HCT116 (cell line): ENCODE data around the gene C5orf58.

Experiments used
- POLR2A ChIP-seq: IDR thresholded peaks from 2 replicates; pipeline ENCODE4 v1.7.0; 2011; ENCODE audit warnings: borderline replicate concordance; ENCODE audit not compliant: insufficient read depth, insufficient read length; ENCODE audit errors: extremely low read depth
- POLR2AphosphoS5 ChIP-seq: IDR thresholded peaks from 2 replicates; pipeline ENCODE4 v1.6.1; 2011; ENCODE audit warnings: mild to moderate bottlenecking, low read depth, low read length, moderate library complexity
- TF ChIP-seq, protein P1 (sequence below), 3 experiments: fragments of 200-600 bp in 1 of 3; sonication (generic) in 1 of 3; IDR thresholded peaks in 2 of 3; conservative IDR thresholded peaks in 1 of 3; 2 replicates each; pipeline ENCODE4 v1.5.1; 2012 to 2017; ENCODE audit warnings: low read depth in 2 of 3, low read length in 2 of 3, antibody characterized with exemption in 1 of 3, borderline replicate concordance in 1 of 3, control low read depth in 1 of 3, mild to moderate bottlenecking in 1 of 3, mixed read lengths in 1 of 3, mixed run types in 1 of 3, moderate library complexity in 1 of 3; ENCODE audit not compliant: insufficient read depth in 1 of 3

DNA sequence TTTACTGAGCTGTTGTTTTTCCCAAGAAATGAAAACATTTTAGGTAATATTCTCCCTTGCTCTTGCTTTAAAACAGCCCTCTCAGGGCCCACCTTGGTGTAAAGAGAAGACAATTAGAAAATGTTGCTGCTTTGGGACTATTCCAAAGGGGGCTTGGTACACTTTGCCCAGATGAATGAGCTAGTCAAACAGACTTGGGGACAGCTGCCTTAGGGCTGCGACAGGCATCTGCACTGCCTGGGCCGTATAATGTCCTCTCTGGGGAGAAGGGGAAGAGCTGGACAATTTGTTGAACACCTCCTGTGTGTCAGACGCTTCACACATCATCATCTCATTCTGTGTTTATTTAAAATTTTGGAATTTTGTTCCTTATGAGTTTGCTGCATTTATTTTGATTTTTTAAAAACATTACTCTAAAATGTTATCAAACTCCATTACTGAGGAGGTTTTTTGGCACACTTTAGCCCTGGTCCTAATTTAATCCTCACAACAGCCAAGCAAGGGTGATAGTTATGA lies 28.8 kb downstream of the C5orf58 start:
- TF ChIP-seq POLR2AphosphoS5: no peak
- TF ChIP-seq, protein P1, sequence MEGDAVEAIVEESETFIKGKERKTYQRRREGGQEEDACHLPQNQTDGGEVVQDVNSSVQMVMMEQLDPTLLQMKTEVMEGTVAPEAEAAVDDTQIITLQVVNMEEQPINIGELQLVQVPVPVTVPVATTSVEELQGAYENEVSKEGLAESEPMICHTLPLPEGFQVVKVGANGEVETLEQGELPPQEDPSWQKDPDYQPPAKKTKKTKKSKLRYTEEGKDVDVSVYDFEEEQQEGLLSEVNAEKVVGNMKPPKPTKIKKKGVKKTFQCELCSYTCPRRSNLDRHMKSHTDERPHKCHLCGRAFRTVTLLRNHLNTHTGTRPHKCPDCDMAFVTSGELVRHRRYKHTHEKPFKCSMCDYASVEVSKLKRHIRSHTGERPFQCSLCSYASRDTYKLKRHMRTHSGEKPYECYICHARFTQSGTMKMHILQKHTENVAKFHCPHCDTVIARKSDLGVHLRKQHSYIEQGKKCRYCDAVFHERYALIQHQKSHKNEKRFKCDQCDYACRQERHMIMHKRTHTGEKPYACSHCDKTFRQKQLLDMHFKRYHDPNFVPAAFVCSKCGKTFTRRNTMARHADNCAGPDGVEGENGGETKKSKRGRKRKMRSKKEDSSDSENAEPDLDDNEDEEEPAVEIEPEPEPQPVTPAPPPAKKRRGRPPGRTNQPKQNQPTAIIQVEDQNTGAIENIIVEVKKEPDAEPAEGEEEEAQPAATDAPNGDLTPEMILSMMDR (IDR thresholded peaks at IDR 0.05 in 2 of 3, conservative IDR thresholded peaks at IDR 0.05 in 1 of 3; ENCODE audit: borderline replicate concordance in 1 of 3, insufficient read depth in 1 of 3, low read depth in 2 of 3, low read length in 2 of 3): no peak
- TF ChIP-seq POLR2A: no peak
